T-cell (primary cell): ENCODE results near the gene TNNT2. TPM values are rescaled to one million over a fixed set of nuclear protein-coding genes. Genes with fewer than 3 reads are reported as not detected.

ENCODE experiments used
- ATAC-seq, 4 experiments: fragments of 200-7000 bp in 3 of 4; fragments of 150-1000 bp in 1 of 4; cut with Tn5 transposase; replicated peaks in 1 of 4; 1 replicate in 3 of 4; 2 replicates in 1 of 4; pipeline ENCODE4 v1.10.0; 2021; ENCODE audit warnings: moderate library complexity in 3 of 4, mild to moderate bottlenecking in 2 of 4, moderate number of reproducible peaks in 1 of 4
- CTCF ChIA-PET, 2 donors: fragments of 300-600 bp; sonication (Branson Sonifier 250); formaldehyde crosslinking; loops; one replicate each; lab custom pipeline; 2022; ENCODE audit warnings: antibody characterized with exemption in 2 of 2; lab: Charles Lee
- POLR2A ChIA-PET, 2 donors: fragments of 300-600 bp; sonication (Branson Sonifier 250); formaldehyde crosslinking; loops; one replicate each; lab custom pipeline; 2022; ENCODE audit warnings: antibody characterized with exemption in 2 of 2; lab: Charles Lee
- DNase-seq, 35 experiments: peaks; one replicate each; pipeline versions ENCODE4 v3.0.0 to v3.0.0-alpha.2; 2013 to 2023
- H3K27ac ChIP-seq: one replicate; pipeline ENCODE4 v1.5.1; 2013; ENCODE audit warnings: low read length
- H3K27me3 ChIP-seq, 2 experiments: replicated peaks in 1 of 2; 1 replicate in 1 of 2; 2 replicates in 1 of 2; pipeline versions ENCODE4 v1.6.1 to v1.7.0; 2013; ENCODE audit warnings: low read length in 1 of 2, mixed read lengths in 1 of 2; ENCODE audit not compliant: control insufficient read depth in 2 of 2, insufficient read depth in 2 of 2; ENCODE audit errors: extremely low read depth in 1 of 2
- H3K36me3 ChIP-seq, 2 donors: 1 replicate in 1 of 2; 2 replicates in 1 of 2; pipeline versions ENCODE4 v1.6.1 to v1.7.0; 2013; ENCODE audit warnings: low read length in 1 of 2; ENCODE audit not compliant: control insufficient read depth in 2 of 2, insufficient read depth in 1 of 2; ENCODE audit errors: extremely low read depth in 1 of 2
- H3K4me1 ChIP-seq, 2 experiments: 1 replicate in 1 of 2; 2 replicates in 1 of 2; pipeline versions ENCODE4 v1.6.1 to v1.7.0; 2013; ENCODE audit warnings: low read length in 2 of 2, mixed read lengths in 1 of 2; ENCODE audit not compliant: insufficient read depth in 2 of 2, control insufficient read depth in 1 of 2; ENCODE audit errors: extremely low read depth in 1 of 2
- H3K4me3 ChIP-seq, 2 donors: 1 replicate in 1 of 2; 2 replicates in 1 of 2; pipeline versions ENCODE4 v1.5.1 to v1.7.0; 2013; ENCODE audit warnings: mild to moderate bottlenecking in 2 of 2, low read length in 1 of 2, moderate library complexity in 1 of 2; ENCODE audit not compliant: control insufficient read depth in 1 of 2; ENCODE audit errors: extremely low read depth in 1 of 2
- H3K9me3 ChIP-seq: 2 replicates; pipeline ENCODE4 v1.7.0; 2013
- H3K27ac Mint-ChIP-seq, 2 donors: one replicate each; pipeline ENCODE4 v1.8.0; 2020 to 2021; ENCODE audit warnings: mild to moderate bottlenecking in 2 of 2, mixed read lengths in 2 of 2
- H3K27me3 Mint-ChIP-seq, 2 donors: one replicate each; pipeline ENCODE4 v1.8.0; 2021 to 2022; ENCODE audit warnings: mixed read lengths in 2 of 2
- H3K36me3 Mint-ChIP-seq: one replicate; pipeline ENCODE4 v1.8.0; 2021; ENCODE audit warnings: mixed read lengths
- H3K4me1 Mint-ChIP-seq, 3 donors: one replicate each; pipeline ENCODE4 v1.8.0; 2020 to 2022; ENCODE audit warnings: mixed read lengths in 3 of 3, mild to moderate bottlenecking in 1 of 3
- H3K4me3 Mint-ChIP-seq, 3 donors: one replicate each; pipeline ENCODE4 v1.8.0; 2020 to 2022; ENCODE audit warnings: mild to moderate bottlenecking in 3 of 3, mixed read lengths in 3 of 3, moderate library complexity in 3 of 3
- H3K9me3 Mint-ChIP-seq, 3 donors: one replicate each; pipeline ENCODE4 v1.8.0; 2020 to 2022; ENCODE audit warnings: mixed read lengths in 3 of 3
- WGBS: methylation state at CpG from one replicate; pipeline ENCODE4 v1.1.5; 2013; ENCODE audit warnings: missing lambda C conversion rate; ENCODE audit not compliant: insufficient coverage; 5-methylcytosine and 5-hydroxymethylcytosine counted together
- total RNA-seq, 35 experiments: library from RNA in 6 of 35; stranded (reverse) in 6 of 35; fragments of 120-200 nt in 1 of 35; gene quantifications; one replicate each; pipeline versions ENCODE4 v1.2.1 to v1.2.4 and lab custom pipeline; 2013 to 2026

Gene TNNT2
- total RNA-seq, 5 donors from 2014 or later (not counting 1 experiment from before 2014, with no cell fraction given) = not detected

- no peak overlapping the region for H3K4me3 Mint-ChIP-seq
- peaks cover 16 to 34% of the 10 kb centered on the region in 2 donors for H3K27me3 Mint-ChIP-seq
- 77% methylated on average over 7 of the region's 8 CpGs for WGBS
- CTCF ChIA-PET = no interaction called here
- no peaks in the 10 kb centered on the region for H3K4me1 Mint-ChIP-seq
- no peaks in the 10 kb centered on the region for H3K4me1 ChIP-seq
- POLR2A ChIA-PET = no interaction called here
- H3K36me3 Mint-ChIP-seq = no peaks in the 10 kb centered on the region
- H3K4me3 ChIP-seq = no peak overlapping the region
- no peak for DNase-seq
- no peak overlapping the region for H3K27ac ChIP-seq
- H3K27me3 ChIP-seq = peaks cover 0 to 62% of the 10 kb centered on the region in 2 experiments
- no peaks in the 10 kb centered on the region for H3K9me3 Mint-ChIP-seq
- H3K9me3 ChIP-seq = no peaks in the 10 kb centered on the region
- ATAC-seq = no peak
- no peaks in the 10 kb centered on the region for H3K36me3 ChIP-seq
- no peak overlapping the region for H3K27ac Mint-ChIP-seq
Observed at GRCh38 chr1:201357211-201357610, 20.3 kb downstream of the TNNT2 start.

GRCh38 chr1:201356701-201357100, 20.8 kb downstream of the TNNT2 start:
- whole genome bisulfite sequencing = 78% methylated on average over 7 of the region's 11 CpGs
- no peak for DNase-seq
- H3K27ac Mint-ChIP-seq = no peak overlapping the region

GRCh38 chr1:201356236-201356635, 21.2 kb downstream of the TNNT2 start:
- peaks cover 12 to 37% of the 10 kb centered on the region in 2 donors for H3K27me3 Mint-ChIP-seq
- H3K4me1 Mint-ChIP-seq = no peaks in the 10 kb centered on the region
- no peaks in the 10 kb centered on the region for H3K9me3 Mint-ChIP-seq
- WGBS = 81% methylated on average over 5 of the region's 5 CpGs
- no peaks in the 10 kb centered on the region for H3K9me3 ChIP-seq
- H3K27me3 ChIP-seq = peaks cover 0 to 53% of the 10 kb centered on the region in 2 experiments
- no peak overlapping the region for H3K4me3 ChIP-seq
- no peak overlapping the region for H3K27ac ChIP-seq
- ATAC-seq (no peak), DNase-seq (no peak)
- no peak overlapping the region for H3K4me3 Mint-ChIP-seq
- ChIA-PET POLR2A (no interaction called here), CTCF (no interaction called here)
- no peaks in the 10 kb centered on the region for H3K4me1 ChIP-seq
- no peak overlapping the region for H3K27ac Mint-ChIP-seq
- H3K36me3 Mint-ChIP-seq = no peaks in the 10 kb centered on the region
- no peaks in the 10 kb centered on the region for H3K36me3 ChIP-seq

More at GRCh38 chr1:201356701-201357100, 20.8 kb downstream of the TNNT2 start:
- no peaks in the 10 kb centered on the region for H3K36me3 Mint-ChIP-seq
- H3K36me3 ChIP-seq = no peaks in the 10 kb centered on the region
- H3K9me3 ChIP-seq = no peaks in the 10 kb centered on the region
- no peaks in the 10 kb centered on the region for H3K4me1 Mint-ChIP-seq
- no peak for ATAC-seq
- H3K27ac ChIP-seq = no peak overlapping the region
- H3K9me3 Mint-ChIP-seq = no peaks in the 10 kb centered on the region
- no peak overlapping the region for H3K4me3 Mint-ChIP-seq
- POLR2A ChIA-PET = no interaction called here
- peaks cover 11 to 34% of the 10 kb centered on the region in 2 donors for H3K27me3 Mint-ChIP-seq
- H3K4me1 ChIP-seq = no peaks in the 10 kb centered on the region
- no peak overlapping the region for H3K4me3 ChIP-seq
- CTCF ChIA-PET = no interaction called here
- peaks cover 0 to 58% of the 10 kb centered on the region in 2 experiments for H3K27me3 ChIP-seq

GRCh38 chr1:201355471-201355870, 22.0 kb downstream of the TNNT2 start:
- Histone ChIP-seq H3K27ac (no peak overlapping the region), H3K36me3 (no peaks in the 10 kb centered on the region), H3K4me3 (no peak overlapping the region), H3K9me3 (no peaks in the 10 kb centered on the region), H3K27me3 (peaks cover 0 to 48% of the 10 kb centered on the region in 2 experiments), H3K4me1 (no peaks in the 10 kb centered on the region)
- POLR2A ChIA-PET = no interaction called here
- Mint-ChIP-seq H3K36me3 (no peaks in the 10 kb centered on the region), H3K4me1 (no peaks in the 10 kb centered on the region), H3K27me3 (peaks cover 17 to 41% of the 10 kb centered on the region in 2 donors), H3K4me3 (no peak overlapping the region), H3K9me3 (no peaks in the 10 kb centered on the region), H3K27ac (no peak overlapping the region)
- CTCF ChIA-PET = no interaction called here
- 74% methylated on average over 6 of the region's 7 CpGs for WGBS
- ATAC-seq (no peak), DNase-seq (no peak)

- WGBS = no CpG with 5 or more reads among the region's 4 CpGs
- no peaks in the 10 kb centered on the region for H3K9me3 Mint-ChIP-seq
- H3K27ac ChIP-seq = no peak overlapping the region
- H3K4me3 Mint-ChIP-seq = no peak overlapping the region
- H3K4me1 ChIP-seq = no peaks in the 10 kb centered on the region
- ATAC-seq (no peak), DNase-seq (no peak)
- no peaks in the 10 kb centered on the region for H3K4me1 Mint-ChIP-seq
- H3K27me3 ChIP-seq = peaks cover 0 to 46% of the 10 kb centered on the region in 2 experiments
- peaks cover 17 to 41% of the 10 kb centered on the region in 2 donors for H3K27me3 Mint-ChIP-seq
- POLR2A ChIA-PET = no interaction called here
- H3K9me3 ChIP-seq = no peaks in the 10 kb centered on the region
- H3K36me3 ChIP-seq = no peaks in the 10 kb centered on the region
- CTCF ChIA-PET = no interaction called here
- H3K4me3 ChIP-seq = no peak overlapping the region
- no peak overlapping the region for H3K27ac Mint-ChIP-seq
- H3K36me3 Mint-ChIP-seq = no peaks in the 10 kb centered on the region
Observed at GRCh38 chr1:201354901-201355295, 22.6 kb downstream of the TNNT2 start.

GRCh38 chr1:201354151-201354900, 23.2 kb downstream of the TNNT2 start:
- no peaks in the 10 kb centered on the region for H3K36me3 Mint-ChIP-seq
- ChIA-PET CTCF (no interaction called here), POLR2A (no interaction called here)
- no peak overlapping the region for H3K4me3 Mint-ChIP-seq
- 48% methylated on average over 3 of the region's 9 CpGs for WGBS
- H3K27ac ChIP-seq = no peak overlapping the region
- H3K27ac Mint-ChIP-seq = no peak overlapping the region
- H3K36me3 ChIP-seq = no peaks in the 10 kb centered on the region
- no peaks in the 10 kb centered on the region for H3K4me1 Mint-ChIP-seq
- no peaks in the 10 kb centered on the region for H3K4me1 ChIP-seq
- ATAC-seq (no peak), DNase-seq (no peak)
- no peaks in the 10 kb centered on the region for H3K9me3 Mint-ChIP-seq
- peaks cover 0 to 48% of the 10 kb centered on the region in 2 experiments for H3K27me3 ChIP-seq
- no peaks in the 10 kb centered on the region for H3K9me3 ChIP-seq
- H3K4me3 ChIP-seq = no peak overlapping the region
- H3K27me3 Mint-ChIP-seq = peaks cover 21 to 38% of the 10 kb centered on the region in 2 donors
